Measurements from ENCODE around the gene SPTBN4.

GRCh38 chr19:40539070-40539469 is 72.3 kb downstream of the SPTBN4 start:
- TF ChIP-seq CTCF (IDR thresholded peaks at IDR 0.05): no peak
- no peak for TF ChIP-seq POLR2A (IDR thresholded peaks at IDR 0.05)

All from Peyer's patch (tissue), 4 donors.